PC-3 (cell line): ENCODE measurements around the gene GOPC. TPM values are rescaled to one million over a fixed set of nuclear protein-coding genes. Genes with fewer than 3 reads are reported as not detected.
"Not testable (repeated sequence)": the region's sequence is repeated elsewhere in the genome, so short reads cannot be mapped to it uniquely, and the experiment has no call there.

ENCODE experiments used
- ATAC-seq: fragments of 200-7000 bp; cut with Tn5 transposase; 2 replicates; pipeline ENCODE4 v1.9.1; 2020; ENCODE audit warnings: mild to moderate bottlenecking, moderate library complexity
- BruUV-seq: library from RNA; stranded (reverse); fragments of 400-500 nt; replicated peaks from 2 replicates; lab custom pipeline; 2021; lab: Mats Ljungman, UMichigan
- CTCF ChIA-PET: fragments of 300-600 bp; sonication (Branson Sonifier 250); formaldehyde crosslinking; loops from one replicate; lab custom pipeline; 2022; ENCODE audit warnings: antibody characterized with exemption; lab: Charles Lee
- POLR2A ChIA-PET: fragments of 300-600 bp; sonication (Branson Sonifier 250); formaldehyde crosslinking; loops from one replicate; lab custom pipeline; 2022; ENCODE audit warnings: antibody characterized with exemption; ENCODE audit not compliant: unreplicated experiment; lab: Charles Lee
- DNase-seq: peaks from one replicate; pipeline ENCODE4 v3.0.0-alpha.2; 2015
- H2AFZ ChIP-seq: fragments of 300-600 bp; sonication (generic); 2 replicates; pipeline ENCODE4 v1.6.0; 2016; ENCODE audit warnings: antibody characterized with exemption, low read length
- H3F3A ChIP-seq: fragments of 300-600 bp; sonication (generic); one replicate; pipeline ENCODE4 v1.6.0; 2017; ENCODE audit warnings: antibody characterized with exemption, low read length, control low read depth, mild to moderate bottlenecking; ENCODE audit not compliant: unreplicated experiment
- H3K27ac ChIP-seq: fragments of 300-600 bp; sonication (generic); 2 replicates; pipeline ENCODE4 v1.5.1; 2016; ENCODE audit warnings: mild to moderate bottlenecking, low read length
- H3K27me3 ChIP-seq: fragments of 300-600 bp; sonication (generic); 2 replicates; pipeline ENCODE4 v1.6.1; 2016; ENCODE audit warnings: low read length, mixed read lengths
- H3K36me3 ChIP-seq: fragments of 300-600 bp; sonication (generic); 2 replicates; pipeline ENCODE4 v1.6.1; 2016; ENCODE audit warnings: low read depth, mixed run types, low read length, mixed read lengths
- H3K4me1 ChIP-seq: fragments of 300-600 bp; sonication (generic); 2 replicates; pipeline ENCODE4 v1.5.1; 2016; ENCODE audit warnings: low read length; ENCODE audit not compliant: insufficient read depth
- H3K4me2 ChIP-seq: fragments of 300-600 bp; sonication (generic); 2 replicates; pipeline ENCODE4 v1.6.0; 2016; ENCODE audit warnings: low read length
- H3K4me3 ChIP-seq: fragments of 300-600 bp; sonication (generic); 2 replicates; pipeline ENCODE4 v1.5.1; 2016; ENCODE audit warnings: mild to moderate bottlenecking, low read length, mixed read lengths
- H3K79me2 ChIP-seq: fragments of 300-600 bp; sonication (generic); 2 replicates; pipeline ENCODE4 v1.6.1; 2017; ENCODE audit warnings: low read length, mixed read lengths
- H3K9ac ChIP-seq: fragments of 300-600 bp; sonication (generic); 2 replicates; pipeline ENCODE4 v1.6.0; 2016; ENCODE audit warnings: mild to moderate bottlenecking, low read length
- H3K9me2 ChIP-seq: fragments of 300-600 bp; sonication (generic); replicated peaks from 2 replicates; pipeline ENCODE4 v1.6.1; 2016; ENCODE audit warnings: mixed run types, low read length, mixed read lengths
- H3K9me3 ChIP-seq: fragments of 300-600 bp; sonication (generic); 2 replicates; pipeline ENCODE4 v1.6.1; 2016; ENCODE audit warnings: low read length, mixed read lengths
- H4K20me1 ChIP-seq: fragments of 300-600 bp; sonication (generic); 2 replicates; pipeline ENCODE4 v1.6.1; 2016; ENCODE audit warnings: low read length, mixed read lengths
- EZH2 ChIP-seq: fragments of 300-600 bp; sonication (generic); IDR thresholded peaks from one replicate; pipeline ENCODE4 v1.6.1; 2017; ENCODE audit warnings: antibody characterized with exemption, mild to moderate bottlenecking, low read length; ENCODE audit not compliant: unreplicated experiment
- EZH2phosphoT487 ChIP-seq: fragments of 300-600 bp; sonication (generic); IDR thresholded peaks from 2 replicates; pipeline ENCODE4 v1.6.1; 2018; ENCODE audit warnings: mild to moderate bottlenecking, antibody characterized with exemption, low read length, borderline replicate concordance
- intact Hi-C: fragments of 100-400 bp; cut with micrococcal nuclease; formaldehyde crosslinking; loops from 2 replicates; pipeline ENCODE4 v1.9.0; 2023
- total RNA-seq: library from RNA; depleted of rRNA; stranded (reverse); fragments of >200 nt; gene quantifications from 2 replicates; pipeline ENCODE4 v1.2.3, GENCODE V29; 2014
- TF ChIP-seq, protein P1 (sequence below): fragments of 300-600 bp; sonication (generic); conservative IDR thresholded peaks from 2 replicates; pipeline ENCODE4 v1.5.1; 2017; ENCODE audit warnings: antibody characterized with exemption, low read depth, mild to moderate bottlenecking, low read length

GOPC gene
- total RNA-seq, 1 experiment from 2014 or later: 15.8 TPM

DNA sequence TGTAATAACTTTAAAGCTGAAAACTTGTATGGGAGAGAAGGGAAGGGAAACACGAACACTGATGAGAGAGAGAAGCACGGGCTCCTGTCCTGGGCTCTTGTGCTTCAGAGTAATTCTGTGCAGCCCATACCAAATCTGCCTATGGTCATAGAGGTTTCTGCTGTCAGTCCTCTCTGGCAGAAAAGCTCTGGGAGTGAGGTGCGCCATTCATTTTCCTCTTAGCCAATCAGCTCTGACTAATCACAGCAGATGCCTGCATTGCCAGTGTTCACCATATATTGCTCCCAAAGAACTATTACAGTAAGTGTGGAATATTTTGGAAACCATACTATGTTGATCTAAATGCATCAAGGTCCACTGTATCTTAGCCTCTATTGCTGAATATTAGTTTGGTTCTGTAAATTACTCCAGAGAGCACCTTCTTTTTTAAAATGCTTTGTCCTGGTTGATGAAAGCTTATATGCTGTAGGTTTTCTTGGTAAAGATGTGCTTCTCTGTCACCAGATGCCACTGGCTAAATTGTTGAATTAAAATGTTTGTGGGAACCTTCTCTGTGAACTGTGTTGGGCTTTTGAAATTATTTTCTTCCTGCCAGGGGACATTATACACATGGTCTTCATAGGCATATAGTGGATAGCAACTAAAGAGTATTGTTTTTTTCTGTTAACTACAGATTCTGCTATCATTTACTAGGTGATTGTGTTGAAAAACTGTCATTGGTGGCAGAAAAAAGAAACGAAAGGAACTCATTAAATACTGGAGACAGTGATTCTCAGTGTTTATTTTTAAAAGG is 81.5 kb downstream of the GOPC start:
- H4K20me1 ChIP-seq: no peaks in the 10 kb centered on the region
- H2AFZ ChIP-seq: no peak overlapping the region
- H3K4me3 ChIP-seq: no peak overlapping the region
- H3K27me3 ChIP-seq: no peaks in the 10 kb centered on the region
- H3K27ac ChIP-seq: no peak overlapping the region
- no peaks in the 10 kb centered on the region for H3K36me3 ChIP-seq
- no peak for DNase-seq
- ChIA-PET CTCF (no interaction called here), POLR2A (no interaction called here)
- no peaks in the 10 kb centered on the region for H3K9me3 ChIP-seq
- intact Hi-C loops: no loop called here
- no peaks in the 10 kb centered on the region for H3F3A ChIP-seq
- no peak for ATAC-seq
- TF ChIP-seq, protein P1, sequence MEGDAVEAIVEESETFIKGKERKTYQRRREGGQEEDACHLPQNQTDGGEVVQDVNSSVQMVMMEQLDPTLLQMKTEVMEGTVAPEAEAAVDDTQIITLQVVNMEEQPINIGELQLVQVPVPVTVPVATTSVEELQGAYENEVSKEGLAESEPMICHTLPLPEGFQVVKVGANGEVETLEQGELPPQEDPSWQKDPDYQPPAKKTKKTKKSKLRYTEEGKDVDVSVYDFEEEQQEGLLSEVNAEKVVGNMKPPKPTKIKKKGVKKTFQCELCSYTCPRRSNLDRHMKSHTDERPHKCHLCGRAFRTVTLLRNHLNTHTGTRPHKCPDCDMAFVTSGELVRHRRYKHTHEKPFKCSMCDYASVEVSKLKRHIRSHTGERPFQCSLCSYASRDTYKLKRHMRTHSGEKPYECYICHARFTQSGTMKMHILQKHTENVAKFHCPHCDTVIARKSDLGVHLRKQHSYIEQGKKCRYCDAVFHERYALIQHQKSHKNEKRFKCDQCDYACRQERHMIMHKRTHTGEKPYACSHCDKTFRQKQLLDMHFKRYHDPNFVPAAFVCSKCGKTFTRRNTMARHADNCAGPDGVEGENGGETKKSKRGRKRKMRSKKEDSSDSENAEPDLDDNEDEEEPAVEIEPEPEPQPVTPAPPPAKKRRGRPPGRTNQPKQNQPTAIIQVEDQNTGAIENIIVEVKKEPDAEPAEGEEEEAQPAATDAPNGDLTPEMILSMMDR: no peak
- TF ChIP-seq EZH2 (no peak), EZH2phosphoT487 (no peak)
- no TSS peak for BruUV-seq
- no peak overlapping the region for H3K4me2 ChIP-seq
- no peaks in the 10 kb centered on the region for H3K4me1 ChIP-seq
- no peak overlapping the region for H3K9ac ChIP-seq
- H3K9me2 ChIP-seq: no peaks in the 10 kb centered on the region
- H3K79me2 ChIP-seq: no peaks in the 10 kb centered on the region

DNA sequence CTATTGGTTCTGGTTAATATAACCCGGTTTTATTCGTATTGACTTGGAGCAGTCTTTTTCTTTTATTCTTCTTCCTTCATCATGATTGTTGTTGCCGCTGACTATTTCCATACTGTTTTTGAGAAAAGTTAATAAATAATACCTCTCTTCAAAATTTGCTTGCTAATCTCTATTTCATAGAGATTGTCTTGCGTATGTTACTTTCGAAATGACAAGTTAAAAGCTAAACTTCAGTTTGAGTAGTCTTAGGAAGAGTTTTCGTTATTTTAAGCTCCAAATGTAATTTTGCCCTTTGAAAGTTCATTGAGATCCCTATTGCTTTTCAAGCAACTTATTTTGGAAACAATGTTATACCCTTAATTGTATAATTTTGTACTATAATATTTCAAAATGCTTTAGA is 83.4 kb downstream of the GOPC start:
- ATAC-seq: no peak
- TF ChIP-seq EZH2: no peak
- TF ChIP-seq, protein P1: no peak
- TF ChIP-seq EZH2phosphoT487: no peak
- ChIA-PET POLR2A (no interaction called here), CTCF (no interaction called here)
- H3K9me2 ChIP-seq: no peaks in the 10 kb centered on the region
- BruUV-seq: no TSS peak
- DNase-seq: no peak
- intact Hi-C loops: no loop called here
- H3K36me3 ChIP-seq: no peaks in the 10 kb centered on the region
- no peaks in the 10 kb centered on the region for H3K79me2 ChIP-seq
- no peaks in the 10 kb centered on the region for H3K9me3 ChIP-seq
- no peaks in the 10 kb centered on the region for H4K20me1 ChIP-seq
- H3K27me3 ChIP-seq: no peaks in the 10 kb centered on the region
- H2AFZ ChIP-seq: no peak overlapping the region
- H3K9ac ChIP-seq: no peak overlapping the region
- no peak overlapping the region for H3K4me3 ChIP-seq
- no peak overlapping the region for H3K4me2 ChIP-seq
- H3K4me1 ChIP-seq: no peaks in the 10 kb centered on the region
- no peaks in the 10 kb centered on the region for H3F3A ChIP-seq
- H3K27ac ChIP-seq: no peak overlapping the region

DNA sequence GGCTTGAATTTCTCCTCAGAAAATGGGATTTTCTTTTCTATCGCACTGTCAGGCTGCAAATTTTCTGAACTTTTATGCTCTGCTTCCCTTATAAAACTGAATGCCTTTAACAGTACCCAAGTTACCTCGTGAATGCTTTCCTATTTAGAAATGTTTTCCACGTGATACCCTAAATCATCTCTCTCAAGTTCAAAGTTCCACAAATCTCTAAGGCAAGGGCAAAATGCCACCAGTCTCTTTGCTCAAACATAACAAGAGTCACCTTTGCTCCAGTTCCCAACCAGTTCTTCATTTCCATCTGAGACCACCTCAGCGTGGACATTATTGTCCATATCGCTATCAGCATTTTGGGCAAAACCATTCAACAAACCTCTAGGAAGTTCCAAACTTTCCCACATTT is 84.3 kb downstream of the GOPC start:
- H3K4me3 ChIP-seq, intact Hi-C loops, H3K9ac ChIP-seq, H3K27ac ChIP-seq, H3K9me2 ChIP-seq, H2AFZ ChIP-seq, BruUV-seq, CTCF ChIA-PET, POLR2A ChIA-PET, H3F3A ChIP-seq, H3K9me3 ChIP-seq, ATAC-seq, DNase-seq, H3K27me3 ChIP-seq, H3K36me3 ChIP-seq, H4K20me1 ChIP-seq, H3K4me1 ChIP-seq, H3K4me2 ChIP-seq, H3K79me2 ChIP-seq: not testable (repeated sequence)
